ENCODE data around the gene PDCD7.

- TF ChIP-seq POLR2A (IDR thresholded peaks at IDR 0.05; ENCODE audit: low read depth, low read length) (no peak), POLR2AphosphoS5 (IDR thresholded peaks at IDR 0.05; ENCODE audit: low read depth, low read length) (no peak), SPI1 (IDR thresholded peaks at IDR 0.05; ENCODE audit: low read depth, low read length) (peak; percentile 78), PAX5 (IDR thresholded peaks at IDR 0.05; ENCODE audit: insufficient read depth, low read length, severe bottlenecking) (no peak), TAF1 (IDR thresholded peaks at IDR 0.05; ENCODE audit: low read depth, low read length) (no peak)
Measured at GRCh38 chr15:65182538-65182937, 48.9 kb upstream of the PDCD7 start.

Measured in GM12891 (cell line).